BLaER1 (cell line): ENCODE measurements around the gene OR2D2.
"Not testable (repeated sequence)": the region's sequence is repeated elsewhere in the genome, so short reads cannot be mapped to it uniquely, and the experiment has no call there.

ENCODE experiments used
- H3K27ac ChIP-seq: shearing (Covaris generic); formaldehyde crosslinking; 2 replicates; pipeline ENCODE4 v1.8.1; 2022
- H3K27me3 ChIP-seq: shearing (Covaris generic); formaldehyde crosslinking; 2 replicates; pipeline ENCODE4 v1.8.1; 2022
- H3K36me3 ChIP-seq: shearing (Covaris generic); formaldehyde crosslinking; 2 replicates; pipeline ENCODE4 v1.8.1; 2022
- H3K4me1 ChIP-seq: shearing (Covaris generic); formaldehyde crosslinking; 2 replicates; pipeline ENCODE4 v1.8.1; 2022
- H3K4me2 ChIP-seq: shearing (Covaris generic); formaldehyde crosslinking; 2 replicates; pipeline ENCODE4 v1.8.1; 2022
- H3K4me3 ChIP-seq: shearing (Covaris generic); formaldehyde crosslinking; 2 replicates; pipeline ENCODE4 v1.8.1; 2022
- H3K9ac ChIP-seq: shearing (Covaris generic); formaldehyde crosslinking; 2 replicates; pipeline ENCODE4 v1.8.1; 2022
- H3K9me3 ChIP-seq: shearing (Covaris generic); formaldehyde crosslinking; 2 replicates; pipeline ENCODE4 v1.8.1; 2022
- H4K20me1 ChIP-seq: shearing (Covaris generic); formaldehyde crosslinking; 2 replicates; pipeline ENCODE4 v1.8.1; 2022
- Cebpa-rat ChIP-seq: shearing (Covaris generic); IDR thresholded peaks from 2 replicates; pipeline ENCODE4 v1.8.1; 2022

OR2D2 gene

DNA sequence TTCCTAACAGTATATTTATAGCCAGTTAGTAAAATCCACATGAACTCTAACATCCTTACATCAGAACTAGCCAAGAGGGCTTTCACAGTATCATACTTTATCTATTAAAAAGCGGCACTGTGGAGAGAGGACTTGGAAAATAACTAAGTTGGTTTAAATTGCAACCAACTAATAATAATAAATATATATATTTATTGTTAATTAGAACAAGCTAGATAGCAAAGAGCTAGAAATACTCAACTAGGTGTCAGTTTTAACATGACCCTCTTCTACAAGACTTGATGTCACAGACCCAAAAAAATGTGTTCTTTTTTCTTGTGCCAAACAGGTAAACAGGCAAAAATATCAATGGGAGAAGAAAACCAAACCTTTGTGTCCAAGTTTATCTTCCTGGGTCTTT is 28.4 kb upstream of the OR2D2 start, which contains the start of gene OR2D3:
Gene OR2D3, plus strand, starts transcription at position 301 of the 400 bp plus-strand sequence. Its CDS starts 0 bp downstream, at position 301.
- H3K9ac ChIP-seq: no peak within 1 kb of the TSS
- H3K4me3 ChIP-seq: no peak within 1 kb of the TSS
- TF ChIP-seq Cebpa-rat: no peak

DNA sequence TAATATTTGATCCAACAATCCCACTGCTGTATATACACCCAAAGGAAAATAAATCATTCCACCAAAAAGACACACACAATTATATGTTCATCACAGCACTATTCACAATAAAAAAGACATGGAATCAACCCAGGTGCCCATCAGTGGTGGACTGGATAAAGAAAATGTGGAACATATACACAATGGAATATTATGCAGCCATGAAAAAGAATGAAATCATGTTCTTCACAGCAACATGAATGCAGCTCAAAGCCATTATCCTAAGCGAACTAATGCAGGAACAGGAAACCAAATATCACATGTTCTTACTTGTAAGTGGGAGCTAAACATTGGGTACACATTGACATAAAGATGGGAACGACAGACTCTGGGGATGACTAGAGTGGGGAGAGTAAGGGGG is 27.4 kb upstream of the OR2D2 start:
- Histone ChIP-seq H3K27me3 (no peaks in the 10 kb centered on the region), H3K36me3 (no peaks in the 10 kb centered on the region), H3K4me1 (no peaks in the 10 kb centered on the region), H3K4me2 (no peak overlapping the region), H3K27ac (no peak overlapping the region), H3K9me3 (no peaks in the 10 kb centered on the region), H3K4me3 (no peak overlapping the region), H3K9ac (no peak overlapping the region), H4K20me1 (no peaks in the 10 kb centered on the region)
- no peak for TF ChIP-seq Cebpa-rat

More for the DNA sequence above, 28.4 kb upstream of the OR2D2 start, which contains the start of gene OR2D3:
- no peak within 1 kb of the TSS for H3K27ac ChIP-seq
- no peaks in the 10 kb centered on the region for H3K9me3 ChIP-seq
- no peaks in the 10 kb centered on the region for H3K36me3 ChIP-seq
- H4K20me1 ChIP-seq: no peaks in the 10 kb centered on the region
- no peak within 1 kb of the TSS for H3K4me2 ChIP-seq
- no peaks in the 10 kb centered on the region for H3K27me3 ChIP-seq
- no peaks in the 10 kb centered on the region for H3K4me1 ChIP-seq

DNA sequence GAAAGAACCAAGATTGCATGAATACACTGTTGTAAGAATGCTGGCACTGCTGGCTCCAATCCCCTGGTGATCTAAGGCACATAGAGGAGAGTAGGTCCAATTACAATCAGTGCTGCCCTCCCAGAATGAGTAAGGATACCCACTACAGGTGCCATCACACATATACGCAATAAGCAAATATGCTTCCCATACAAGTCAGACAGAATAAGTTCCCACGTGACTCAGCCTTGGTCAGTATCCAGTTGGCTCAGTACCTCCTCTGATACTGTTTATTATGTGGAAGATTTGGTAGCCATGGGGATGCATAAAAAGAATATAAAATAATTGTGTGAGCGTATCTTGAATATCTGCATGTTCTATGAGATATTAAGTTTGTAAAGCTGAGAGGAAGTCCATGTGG is 19.6 kb upstream of the OR2D2 start:
- TF ChIP-seq Cebpa-rat: no peak
- no peaks in the 10 kb centered on the region for H3K36me3 ChIP-seq
- H4K20me1 ChIP-seq: no peaks in the 10 kb centered on the region
- H3K9me3 ChIP-seq: no peaks in the 10 kb centered on the region
- H3K27ac ChIP-seq: no peak overlapping the region
- H3K27me3 ChIP-seq: no peaks in the 10 kb centered on the region
- H3K9ac ChIP-seq: no peak overlapping the region
- H3K4me1 ChIP-seq: no peaks in the 10 kb centered on the region
- no peak overlapping the region for H3K4me2 ChIP-seq
- H3K4me3 ChIP-seq: no peak overlapping the region

GRCh38 chr11:6911378-6911777 is 19.1 kb upstream of the OR2D2 start:
- Histone ChIP-seq H4K20me1 (no peaks in the 10 kb centered on the region), H3K4me3 (no peak overlapping the region), H3K36me3 (no peaks in the 10 kb centered on the region), H3K9ac (no peak overlapping the region), H3K9me3 (no peaks in the 10 kb centered on the region), H3K4me1 (no peaks in the 10 kb centered on the region), H3K27ac (no peak overlapping the region), H3K4me2 (no peak overlapping the region), H3K27me3 (no peaks in the 10 kb centered on the region)
- no peak for TF ChIP-seq Cebpa-rat

GRCh38 chr11:6904804-6905203 is 12.5 kb upstream of the OR2D2 start:
- H3K4me2 ChIP-seq, H3K4me1 ChIP-seq, H3K27me3 ChIP-seq, H4K20me1 ChIP-seq, H3K9ac ChIP-seq, H3K36me3 ChIP-seq, H3K9me3 ChIP-seq, H3K4me3 ChIP-seq, H3K27ac ChIP-seq: not testable (repeated sequence)

GRCh38 chr11:6900327-6900999 is 8.2 kb upstream of the OR2D2 start:
- H3K4me1 ChIP-seq: no peaks in the 10 kb centered on the region
- TF ChIP-seq Cebpa-rat: no peak
- H3K4me2 ChIP-seq: no peak overlapping the region
- no peaks in the 10 kb centered on the region for H4K20me1 ChIP-seq
- no peak overlapping the region for H3K27ac ChIP-seq
- peaks cover 8% of the 10 kb centered on the region; the same call in 1 of the 2 replicates for H3K9me3 ChIP-seq
- no peaks in the 10 kb centered on the region for H3K27me3 ChIP-seq
- H3K36me3 ChIP-seq: no peaks in the 10 kb centered on the region
- no peak overlapping the region for H3K9ac ChIP-seq
- H3K4me3 ChIP-seq: no peak overlapping the region

DNA sequence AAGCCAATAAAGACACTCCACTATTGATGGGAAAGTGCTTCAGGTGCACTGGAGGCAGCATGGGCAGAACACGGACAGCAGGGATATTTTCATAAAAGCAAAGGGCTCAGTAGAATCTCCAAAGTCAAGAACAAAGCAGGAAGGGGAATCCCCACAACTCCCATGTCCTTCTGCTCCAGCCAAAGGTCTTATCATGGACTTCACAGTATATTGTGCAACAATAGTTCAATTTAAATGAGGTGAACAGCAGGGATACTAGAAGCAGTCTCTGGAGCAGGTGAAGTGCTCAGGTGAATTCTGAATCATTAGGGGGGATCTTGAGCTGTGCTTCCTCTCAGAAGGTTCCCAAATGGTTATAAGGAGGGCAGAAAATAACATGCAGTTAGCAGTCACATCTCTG is 6.6 kb upstream of the OR2D2 start:
- no peaks in the 10 kb centered on the region for H3K36me3 ChIP-seq
- H3K9ac ChIP-seq: no peak overlapping the region
- H4K20me1 ChIP-seq: no peaks in the 10 kb centered on the region
- no peak overlapping the region for H3K4me2 ChIP-seq
- H3K4me1 ChIP-seq: no peaks in the 10 kb centered on the region
- no peaks in the 10 kb centered on the region for H3K27me3 ChIP-seq
- TF ChIP-seq Cebpa-rat: no peak
- no peak overlapping the region for H3K27ac ChIP-seq
- H3K4me3 ChIP-seq: no peak overlapping the region
- H3K9me3 ChIP-seq: no peaks in the 10 kb centered on the region

DNA sequence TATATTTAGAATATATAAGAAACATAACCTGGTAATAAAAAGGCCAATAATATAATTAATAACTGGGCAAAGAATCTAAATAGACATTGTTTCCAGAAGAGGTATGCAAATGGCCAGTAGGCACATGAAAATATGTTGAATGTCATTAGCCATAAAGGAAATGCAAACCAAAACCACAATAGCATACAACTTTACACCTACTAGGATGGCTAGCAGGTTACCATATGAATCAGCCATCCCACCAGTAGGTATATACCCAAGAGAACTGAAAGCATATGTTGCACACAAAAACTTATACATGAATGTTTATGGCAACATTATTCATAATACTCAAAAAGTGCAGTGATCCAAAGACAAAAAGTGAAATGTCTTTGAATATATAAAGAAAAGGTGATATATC is 2.7 kb upstream of the OR2D2 start:
- no peaks in the 10 kb centered on the region for H4K20me1 ChIP-seq
- no peaks in the 10 kb centered on the region for H3K4me1 ChIP-seq
- no peaks in the 10 kb centered on the region for H3K9me3 ChIP-seq
- no peak overlapping the region for H3K4me3 ChIP-seq
- H3K27ac ChIP-seq: no peak overlapping the region
- no peak for TF ChIP-seq Cebpa-rat
- H3K36me3 ChIP-seq: no peaks in the 10 kb centered on the region
- no peak overlapping the region for H3K9ac ChIP-seq
- no peak overlapping the region for H3K4me2 ChIP-seq
- H3K27me3 ChIP-seq: no peaks in the 10 kb centered on the region

GRCh38 chr11:6894097-6894496 is 1.8 kb upstream of the OR2D2 start:
- Histone ChIP-seq H3K27me3 (no peaks in the 10 kb centered on the region), H3K36me3 (no peaks in the 10 kb centered on the region), H3K4me2 (no peak overlapping the region), H3K9me3 (no peaks in the 10 kb centered on the region), H3K27ac (no peak overlapping the region), H3K4me1 (no peaks in the 10 kb centered on the region), H4K20me1 (no peaks in the 10 kb centered on the region), H3K4me3 (no peak overlapping the region), H3K9ac (no peak overlapping the region)
- no peak for TF ChIP-seq Cebpa-rat

GRCh38 chr11:6889835-6890234 is 2.5 kb downstream of the OR2D2 start:
- Histone ChIP-seq H3K27ac (no peak overlapping the region), H3K36me3 (no peaks in the 10 kb centered on the region)
- no peak for TF ChIP-seq Cebpa-rat

DNA sequence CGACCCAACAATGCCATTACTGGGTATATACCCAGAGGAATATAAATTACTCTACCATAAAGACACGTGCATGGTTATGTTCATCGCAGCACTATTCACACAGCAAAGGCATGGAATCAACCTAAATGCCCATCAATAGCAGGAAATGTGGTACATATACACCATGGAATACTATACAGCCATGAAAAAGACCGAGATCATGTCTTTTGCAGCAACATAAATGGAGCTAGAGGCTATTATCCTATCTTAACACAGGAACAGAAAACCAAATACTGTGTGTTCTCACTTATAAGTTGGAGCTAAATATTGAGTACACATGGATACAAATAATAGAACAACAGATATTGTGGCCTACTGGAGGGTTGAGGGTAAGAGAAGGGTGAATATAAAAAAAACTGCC is 3.5 kb downstream of the OR2D2 start:
- no peak for TF ChIP-seq Cebpa-rat
- H3K4me1 ChIP-seq: no peaks in the 10 kb centered on the region
- H3K4me3 ChIP-seq: no peak overlapping the region
- H3K27ac ChIP-seq: no peak overlapping the region
- no peak overlapping the region for H3K9ac ChIP-seq
- H3K4me2 ChIP-seq: no peak overlapping the region
- no peaks in the 10 kb centered on the region for H3K36me3 ChIP-seq
- H3K9me3 ChIP-seq: 0 out of 2 replicates have a peak, but pooled peaks cover 3% of the 10 kb centered on the region
- no peaks in the 10 kb centered on the region for H4K20me1 ChIP-seq
- H3K27me3 ChIP-seq: no peaks in the 10 kb centered on the region

More at GRCh38 chr11:6889835-6890234, 2.5 kb downstream of the OR2D2 start:
- Histone ChIP-seq H3K4me2 (no peak overlapping the region), H3K27me3 (no peaks in the 10 kb centered on the region), H3K9me3 (0 out of 2 replicates have a peak, but pooled peaks cover 3% of the 10 kb centered on the region), H4K20me1 (no peaks in the 10 kb centered on the region), H3K9ac (no peak overlapping the region), H3K4me1 (no peaks in the 10 kb centered on the region), H3K4me3 (no peak overlapping the region)

- not testable (repeated sequence) for H3K9ac ChIP-seq, H3K4me1 ChIP-seq, H3K27me3 ChIP-seq, H3K4me2 ChIP-seq, H3K4me3 ChIP-seq, H4K20me1 ChIP-seq, H3K9me3 ChIP-seq, H3K27ac ChIP-seq, H3K36me3 ChIP-seq
These were observed 4.6 kb downstream of the OR2D2 start for GRCh38 chr11:6887711-6888110.
